Transverse colon (tissue), 4 donors: ENCODE measurements around the gene AGPAT3.

Experiments used
- EP300 ChIP-seq: sonication (generic); formaldehyde crosslinking; IDR thresholded peaks from one replicate; pipeline ENCODE4 v1.6.1; 2017; ENCODE audit warnings: antibody characterized with exemption, low read depth
- POLR2AphosphoS5 ChIP-seq, 3 donors: sonication (generic); formaldehyde crosslinking; IDR thresholded peaks; one replicate each; pipeline ENCODE4 v1.6.1; 2016; ENCODE audit warnings: antibody characterized with exemption in 3 of 3
- TF ChIP-seq, protein P1 (sequence below), 5 experiments: fragments of 200-600 bp in 3 of 5; fragments of 450-650 bp in 2 of 5; sonication (generic) in 3 of 5; IDR thresholded peaks; 1 replicate in 2 of 5; 2 replicates in 3 of 5; pipeline ENCODE4 v1.5.1; 2016 to 2017; ENCODE audit warnings: antibody characterized with exemption in 5 of 5, inconsistent platforms in 3 of 5, mild to moderate bottlenecking in 2 of 5, moderate library complexity in 1 of 5

DNA sequence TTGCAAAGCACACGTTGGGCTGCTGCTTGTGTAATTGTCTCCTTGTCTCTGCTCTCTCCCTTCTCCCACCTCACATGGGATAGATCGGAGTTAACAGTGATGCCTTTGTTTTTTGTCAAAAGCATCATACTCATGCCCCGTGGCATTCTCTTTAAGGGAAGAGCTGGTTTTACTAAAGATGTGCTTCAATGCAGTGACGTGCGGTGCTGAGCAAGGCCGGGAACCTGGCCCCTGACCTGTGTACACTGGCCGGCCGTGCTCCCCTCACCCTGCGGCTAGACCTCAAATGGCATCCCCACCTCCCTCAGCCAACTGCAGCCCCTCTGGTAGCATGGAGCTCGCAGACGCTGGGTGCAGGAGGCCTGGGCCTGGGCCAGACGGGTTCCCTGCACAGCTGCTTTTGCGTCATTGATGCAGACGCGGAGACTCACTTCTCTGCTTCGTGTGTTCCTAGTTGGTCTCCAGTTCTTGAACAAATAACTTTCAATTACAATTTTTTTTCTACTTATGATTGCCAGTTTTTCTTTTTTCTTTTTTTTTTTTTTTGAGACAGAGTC is 19.9 kb downstream of the AGPAT3 start:
- TF ChIP-seq, protein P1, sequence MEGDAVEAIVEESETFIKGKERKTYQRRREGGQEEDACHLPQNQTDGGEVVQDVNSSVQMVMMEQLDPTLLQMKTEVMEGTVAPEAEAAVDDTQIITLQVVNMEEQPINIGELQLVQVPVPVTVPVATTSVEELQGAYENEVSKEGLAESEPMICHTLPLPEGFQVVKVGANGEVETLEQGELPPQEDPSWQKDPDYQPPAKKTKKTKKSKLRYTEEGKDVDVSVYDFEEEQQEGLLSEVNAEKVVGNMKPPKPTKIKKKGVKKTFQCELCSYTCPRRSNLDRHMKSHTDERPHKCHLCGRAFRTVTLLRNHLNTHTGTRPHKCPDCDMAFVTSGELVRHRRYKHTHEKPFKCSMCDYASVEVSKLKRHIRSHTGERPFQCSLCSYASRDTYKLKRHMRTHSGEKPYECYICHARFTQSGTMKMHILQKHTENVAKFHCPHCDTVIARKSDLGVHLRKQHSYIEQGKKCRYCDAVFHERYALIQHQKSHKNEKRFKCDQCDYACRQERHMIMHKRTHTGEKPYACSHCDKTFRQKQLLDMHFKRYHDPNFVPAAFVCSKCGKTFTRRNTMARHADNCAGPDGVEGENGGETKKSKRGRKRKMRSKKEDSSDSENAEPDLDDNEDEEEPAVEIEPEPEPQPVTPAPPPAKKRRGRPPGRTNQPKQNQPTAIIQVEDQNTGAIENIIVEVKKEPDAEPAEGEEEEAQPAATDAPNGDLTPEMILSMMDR (IDR thresholded peaks at IDR 0.05): no peak
- TF ChIP-seq EP300: no peak
- TF ChIP-seq POLR2AphosphoS5 (IDR thresholded peaks at IDR 0.05): no peak
